SK-N-SH treated with all-trans-retinoic acid at 6 μM for 48 hours (cell line): ENCODE results near the gene GPR137.

ENCODE experiments used
- ATAC-seq: fragments of 200-7000 bp; cut with Tn5 transposase; 3 replicates; pipeline ENCODE4 v1.9.1; 2020; ENCODE audit warnings: mild to moderate bottlenecking, moderate library complexity
- ARNTL ChIP-seq: fragments of 450-650 bp; formaldehyde crosslinking; IDR thresholded peaks from 2 replicates; pipeline ENCODE4 v1.5.0; 2020; ENCODE audit warnings: low read depth, mild to moderate bottlenecking, moderate library complexity, borderline replicate concordance
- BACH2 ChIP-seq: fragments of 250-450 bp; sonication (Bioruptor Pico); IDR thresholded peaks from 2 replicates; pipeline ENCODE4 v1.9.0; 2021; ENCODE audit warnings: mild to moderate bottlenecking, borderline replicate concordance
- GLIS3 ChIP-seq: fragments of 250-450 bp; sonication (Bioruptor Pico); IDR thresholded peaks from 2 replicates; pipeline ENCODE4 v1.5.0; 2020; ENCODE audit warnings: mild to moderate bottlenecking, moderate library complexity
- ISL1 ChIP-seq: fragments of 250-450 bp; sonication (Bioruptor Pico); IDR thresholded peaks from 2 replicates; pipeline ENCODE4 v2.1.2; 2022; ENCODE audit warnings: mild to moderate bottlenecking, moderate library complexity
- OSR1 ChIP-seq: fragments of 250-450 bp; sonication (Bioruptor Pico); IDR thresholded peaks from 2 replicates; pipeline ENCODE4 v1.8.0; 2022; ENCODE audit warnings: moderate library complexity, mild to moderate bottlenecking, inconsistent platforms
- PPARA ChIP-seq: fragments of 250-450 bp; sonication (Bioruptor Pico); IDR thresholded peaks from 2 replicates; pipeline ENCODE4 v1.5.0; 2020; ENCODE audit warnings: mild to moderate bottlenecking, borderline replicate concordance
- RARB ChIP-seq: fragments of 250-450 bp; sonication (Bioruptor Pico); IDR thresholded peaks from 2 replicates; pipeline ENCODE4 v1.8.0; 2021; ENCODE audit warnings: mild to moderate bottlenecking, moderate library complexity
- SNAI2 ChIP-seq: fragments of 250-450 bp; sonication (Bioruptor Pico); IDR thresholded peaks from 2 replicates; pipeline ENCODE4 v1.5.0; 2020; ENCODE audit warnings: mild to moderate bottlenecking, moderate library complexity
- TCF4 ChIP-seq: fragments of 250-450 bp; sonication (Bioruptor Pico); IDR thresholded peaks from 2 replicates; pipeline ENCODE4 v1.8.0; 2021; ENCODE audit warnings: mild to moderate bottlenecking, moderate library complexity, borderline replicate concordance
- TOX ChIP-seq: fragments of 250-450 bp; sonication (Bioruptor Pico); IDR thresholded peaks from 2 replicates; pipeline ENCODE4 v1.8.0; 2021; ENCODE audit warnings: mild to moderate bottlenecking, moderate library complexity, borderline replicate concordance
- ZC3H10 ChIP-seq: fragments of 250-450 bp; sonication (Bioruptor Pico); IDR thresholded peaks from 2 replicates; pipeline ENCODE4 v1.5.1; 2021; ENCODE audit warnings: mild to moderate bottlenecking, moderate library complexity
- ZFP3 ChIP-seq: fragments of 250-450 bp; sonication (Bioruptor Pico); IDR thresholded peaks from 2 replicates; pipeline ENCODE4 v1.5.0; 2020; ENCODE audit warnings: mild to moderate bottlenecking, moderate library complexity
- ZFP30 ChIP-seq: fragments of 450-650 bp; formaldehyde crosslinking; IDR thresholded peaks from 2 replicates; pipeline ENCODE4 v1.5.0; 2022; ENCODE audit warnings: mild to moderate bottlenecking, moderate library complexity
- ZNF565 ChIP-seq: fragments of 450-650 bp; formaldehyde crosslinking; conservative IDR thresholded peaks from 2 replicates; pipeline ENCODE4 v1.5.0; 2020; ENCODE audit warnings: low read depth, mild to moderate bottlenecking, moderate library complexity
- ZNF70 ChIP-seq: fragments of 450-650 bp; formaldehyde crosslinking; IDR thresholded peaks from 2 replicates; pipeline ENCODE4 v1.5.0; 2020; ENCODE audit warnings: mild to moderate bottlenecking, moderate library complexity
- ZNF8 ChIP-seq: fragments of 450-650 bp; formaldehyde crosslinking; IDR thresholded peaks from 2 replicates; pipeline ENCODE4 v1.5.0; 2020; ENCODE audit warnings: mild to moderate bottlenecking, moderate library complexity
- TF ChIP-seq, protein P1 (sequence below): fragments of 250-450 bp; sonication (Bioruptor Pico); IDR thresholded peaks from 2 replicates; pipeline ENCODE4 v1.5.0; 2020; ENCODE audit warnings: mild to moderate bottlenecking, moderate library complexity
- TF ChIP-seq, protein P2 (sequence below): fragments of 250-450 bp; sonication (Bioruptor Pico); IDR thresholded peaks from 2 replicates; pipeline ENCODE4 v1.8.0; 2021; ENCODE audit warnings: low read depth, mild to moderate bottlenecking, moderate library complexity, borderline replicate concordance
- TF ChIP-seq, protein P3 (sequence below): fragments of 250-450 bp; sonication (Bioruptor Pico); IDR thresholded peaks from 2 replicates; pipeline ENCODE4 v1.5.1; 2021; ENCODE audit warnings: mild to moderate bottlenecking, moderate library complexity
- TF ChIP-seq, protein P4 (sequence below): fragments of 250-450 bp; sonication (Bioruptor Pico); IDR thresholded peaks from 2 replicates; pipeline ENCODE4 v1.8.0; 2020; ENCODE audit warnings: mild to moderate bottlenecking, moderate library complexity, borderline replicate concordance

The GPR137 gene

DNA sequence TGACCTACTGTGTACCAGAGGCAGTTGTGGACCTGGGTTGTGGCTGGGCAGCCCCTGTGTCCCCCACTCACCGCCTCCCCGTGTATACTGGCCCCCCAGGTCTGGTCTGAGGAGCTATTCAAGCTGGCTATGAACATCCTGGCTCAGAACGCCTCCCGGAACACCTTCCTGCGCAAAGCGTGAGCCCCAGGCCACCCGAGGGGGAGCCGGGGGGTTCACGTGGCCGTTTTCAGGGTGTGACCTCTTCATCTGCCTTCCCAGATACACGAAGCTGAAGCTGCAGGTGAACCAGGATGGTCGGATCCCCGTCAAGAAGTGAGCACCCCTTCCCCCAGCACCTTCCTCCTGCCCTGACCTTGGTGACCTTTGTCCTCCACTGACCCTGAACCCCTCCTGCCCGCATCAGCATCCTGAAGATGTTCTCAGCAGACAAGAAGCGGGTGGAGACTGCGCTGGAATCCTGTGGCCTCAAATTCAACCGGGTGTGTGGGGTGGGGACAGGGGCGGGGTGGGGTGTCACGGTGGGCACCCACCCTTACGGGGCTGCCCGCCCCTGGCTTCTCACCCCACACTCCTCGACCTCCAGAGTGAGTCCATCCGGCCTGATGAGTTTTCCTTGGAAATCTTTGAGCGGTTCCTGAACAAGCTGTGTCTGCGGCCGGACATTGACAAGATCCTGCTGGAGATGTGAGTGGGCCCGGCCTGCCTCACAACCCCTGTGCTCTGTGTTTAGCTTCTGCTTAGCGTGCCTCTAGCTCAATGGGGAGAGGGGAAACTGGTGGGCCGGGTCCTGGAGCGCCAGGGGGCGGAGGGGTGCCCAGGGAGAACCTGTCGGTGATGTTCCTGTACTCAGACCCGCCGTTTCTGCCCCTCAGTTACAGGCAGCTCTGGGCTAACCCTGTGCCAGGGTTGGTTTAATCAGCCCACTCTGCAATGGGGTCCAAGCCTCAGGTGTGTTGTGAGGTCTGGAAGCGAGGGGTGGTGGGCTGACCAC lies 30.2 kb upstream of the GPR137 start (continued):
- TF ChIP-seq ZNF8 (CRISPR knock-in tag) (no peak), ISL1 (CRISPR knock-in tag) (no peak), ARNTL (CRISPR knock-in tag) (no peak), GLIS3 (no peak), ZFP30 (CRISPR knock-in tag) (no peak)
- TF ChIP-seq, protein P1, sequence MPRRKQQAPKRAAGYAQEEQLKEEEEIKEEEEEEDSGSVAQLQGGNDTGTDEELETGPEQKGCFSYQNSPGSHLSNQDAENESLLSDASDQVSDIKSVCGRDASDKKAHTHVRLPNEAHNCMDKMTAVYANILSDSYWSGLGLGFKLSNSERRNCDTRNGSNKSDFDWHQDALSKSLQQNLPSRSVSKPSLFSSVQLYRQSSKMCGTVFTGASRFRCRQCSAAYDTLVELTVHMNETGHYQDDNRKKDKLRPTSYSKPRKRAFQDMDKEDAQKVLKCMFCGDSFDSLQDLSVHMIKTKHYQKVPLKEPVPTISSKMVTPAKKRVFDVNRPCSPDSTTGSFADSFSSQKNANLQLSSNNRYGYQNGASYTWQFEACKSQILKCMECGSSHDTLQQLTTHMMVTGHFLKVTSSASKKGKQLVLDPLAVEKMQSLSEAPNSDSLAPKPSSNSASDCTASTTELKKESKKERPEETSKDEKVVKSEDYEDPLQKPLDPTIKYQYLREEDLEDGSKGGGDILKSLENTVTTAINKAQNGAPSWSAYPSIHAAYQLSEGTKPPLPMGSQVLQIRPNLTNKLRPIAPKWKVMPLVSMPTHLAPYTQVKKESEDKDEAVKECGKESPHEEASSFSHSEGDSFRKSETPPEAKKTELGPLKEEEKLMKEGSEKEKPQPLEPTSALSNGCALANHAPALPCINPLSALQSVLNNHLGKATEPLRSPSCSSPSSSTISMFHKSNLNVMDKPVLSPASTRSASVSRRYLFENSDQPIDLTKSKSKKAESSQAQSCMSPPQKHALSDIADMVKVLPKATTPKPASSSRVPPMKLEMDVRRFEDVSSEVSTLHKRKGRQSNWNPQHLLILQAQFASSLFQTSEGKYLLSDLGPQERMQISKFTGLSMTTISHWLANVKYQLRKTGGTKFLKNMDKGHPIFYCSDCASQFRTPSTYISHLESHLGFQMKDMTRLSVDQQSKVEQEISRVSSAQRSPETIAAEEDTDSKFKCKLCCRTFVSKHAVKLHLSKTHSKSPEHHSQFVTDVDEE = no peak

DNA sequence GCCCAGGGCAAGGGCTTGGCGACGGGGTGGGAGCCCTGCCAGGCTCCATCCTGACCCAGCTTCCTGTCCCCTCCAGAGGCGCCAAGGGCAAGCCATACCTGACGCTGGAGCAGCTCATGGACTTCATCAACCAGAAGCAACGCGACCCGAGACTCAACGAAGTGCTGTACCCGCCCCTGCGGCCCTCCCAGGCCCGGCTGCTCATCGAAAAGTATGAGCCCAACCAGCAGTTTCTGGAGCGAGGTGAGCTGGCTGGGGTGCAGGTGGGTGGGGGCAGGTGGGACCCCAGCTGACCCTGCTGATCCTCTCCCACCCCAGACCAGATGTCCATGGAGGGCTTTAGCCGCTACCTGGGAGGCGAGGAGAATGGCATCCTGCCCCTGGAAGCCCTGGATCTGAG lies 29.3 kb upstream of the GPR137 start:
- TF ChIP-seq ZFP3 (CRISPR knock-in tag) (no peak), ZNF70 (no peak), ZC3H10 (CRISPR knock-in tag) (no peak), TCF4 (CRISPR knock-in tag) (no peak), ZFP30 (CRISPR knock-in tag) (no peak), ARNTL (CRISPR knock-in tag) (no peak), BACH2 (CRISPR knock-in tag) (no peak), ZNF565 (CRISPR knock-in tag) (no peak)
- TF ChIP-seq, protein P2, sequence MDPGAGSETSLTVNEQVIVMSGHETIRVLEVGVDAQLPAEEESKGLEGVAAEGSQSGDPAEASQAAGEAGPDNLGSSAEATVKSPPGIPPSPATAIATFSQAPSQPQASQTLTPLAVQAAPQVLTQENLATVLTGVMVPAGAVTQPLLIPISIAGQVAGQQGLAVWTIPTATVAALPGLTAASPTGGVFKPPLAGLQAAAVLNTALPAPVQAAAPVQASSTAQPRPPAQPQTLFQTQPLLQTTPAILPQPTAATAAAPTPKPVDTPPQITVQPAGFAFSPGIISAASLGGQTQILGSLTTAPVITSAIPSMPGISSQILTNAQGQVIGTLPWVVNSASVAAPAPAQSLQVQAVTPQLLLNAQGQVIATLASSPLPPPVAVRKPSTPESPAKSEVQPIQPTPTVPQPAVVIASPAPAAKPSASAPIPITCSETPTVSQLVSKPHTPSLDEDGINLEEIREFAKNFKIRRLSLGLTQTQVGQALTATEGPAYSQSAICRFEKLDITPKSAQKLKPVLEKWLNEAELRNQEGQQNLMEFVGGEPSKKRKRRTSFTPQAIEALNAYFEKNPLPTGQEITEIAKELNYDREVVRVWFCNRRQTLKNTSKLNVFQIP (CRISPR knock-in tag) = no peak
- TF ChIP-seq, protein P3, sequence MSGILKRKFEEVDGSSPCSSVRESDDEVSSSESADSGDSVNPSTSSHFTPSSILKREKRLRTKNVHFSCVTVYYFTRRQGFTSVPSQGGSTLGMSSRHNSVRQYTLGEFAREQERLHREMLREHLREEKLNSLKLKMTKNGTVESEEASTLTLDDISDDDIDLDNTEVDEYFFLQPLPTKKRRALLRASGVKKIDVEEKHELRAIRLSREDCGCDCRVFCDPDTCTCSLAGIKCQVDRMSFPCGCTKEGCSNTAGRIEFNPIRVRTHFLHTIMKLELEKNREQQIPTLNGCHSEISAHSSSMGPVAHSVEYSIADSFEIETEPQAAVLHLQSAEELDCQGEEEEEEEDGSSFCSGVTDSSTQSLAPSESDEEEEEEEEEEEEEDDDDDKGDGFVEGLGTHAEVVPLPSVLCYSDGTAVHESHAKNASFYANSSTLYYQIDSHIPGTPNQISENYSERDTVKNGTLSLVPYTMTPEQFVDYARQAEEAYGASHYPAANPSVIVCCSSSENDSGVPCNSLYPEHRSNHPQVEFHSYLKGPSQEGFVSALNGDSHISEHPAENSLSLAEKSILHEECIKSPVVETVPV (CRISPR knock-in tag) = no peak
- TF ChIP-seq, protein P4, sequence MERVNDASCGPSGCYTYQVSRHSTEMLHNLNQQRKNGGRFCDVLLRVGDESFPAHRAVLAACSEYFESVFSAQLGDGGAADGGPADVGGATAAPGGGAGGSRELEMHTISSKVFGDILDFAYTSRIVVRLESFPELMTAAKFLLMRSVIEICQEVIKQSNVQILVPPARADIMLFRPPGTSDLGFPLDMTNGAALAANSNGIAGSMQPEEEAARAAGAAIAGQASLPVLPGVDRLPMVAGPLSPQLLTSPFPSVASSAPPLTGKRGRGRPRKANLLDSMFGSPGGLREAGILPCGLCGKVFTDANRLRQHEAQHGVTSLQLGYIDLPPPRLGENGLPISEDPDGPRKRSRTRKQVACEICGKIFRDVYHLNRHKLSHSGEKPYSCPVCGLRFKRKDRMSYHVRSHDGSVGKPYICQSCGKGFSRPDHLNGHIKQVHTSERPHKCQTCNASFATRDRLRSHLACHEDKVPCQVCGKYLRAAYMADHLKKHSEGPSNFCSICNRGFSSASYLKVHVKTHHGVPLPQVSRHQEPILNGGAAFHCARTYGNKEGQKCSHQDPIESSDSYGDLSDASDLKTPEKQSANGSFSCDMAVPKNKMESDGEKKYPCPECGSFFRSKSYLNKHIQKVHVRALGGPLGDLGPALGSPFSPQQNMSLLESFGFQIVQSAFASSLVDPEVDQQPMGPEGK = no peak
- TF ChIP-seq, all 23 proteins: peak for 0

DNA sequence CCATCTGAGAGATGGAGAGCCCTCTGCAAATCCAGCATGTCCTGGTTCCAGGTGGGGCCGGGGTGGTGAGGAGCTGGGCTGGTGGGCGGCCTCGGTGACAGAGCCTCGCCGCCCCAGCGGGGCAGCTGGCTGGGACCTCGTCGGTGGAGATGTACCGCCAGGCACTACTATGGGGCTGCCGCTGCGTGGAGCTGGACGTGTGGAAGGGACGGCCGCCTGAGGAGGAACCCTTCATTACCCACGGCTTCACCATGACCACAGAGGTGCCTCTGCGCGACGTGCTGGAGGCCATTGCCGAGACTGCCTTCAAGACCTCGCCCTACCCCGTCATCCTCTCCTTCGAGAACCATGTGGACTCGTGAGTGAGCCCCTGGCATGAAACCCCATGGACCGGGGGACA lies 27.3 kb upstream of the GPR137 start:
- ATAC-seq = no peak
- no peak for TF ChIP-seq ARNTL (CRISPR knock-in tag)

More for the DNA sequence above, 29.3 kb upstream of the GPR137 start:
- ATAC-seq = no peak

DNA sequence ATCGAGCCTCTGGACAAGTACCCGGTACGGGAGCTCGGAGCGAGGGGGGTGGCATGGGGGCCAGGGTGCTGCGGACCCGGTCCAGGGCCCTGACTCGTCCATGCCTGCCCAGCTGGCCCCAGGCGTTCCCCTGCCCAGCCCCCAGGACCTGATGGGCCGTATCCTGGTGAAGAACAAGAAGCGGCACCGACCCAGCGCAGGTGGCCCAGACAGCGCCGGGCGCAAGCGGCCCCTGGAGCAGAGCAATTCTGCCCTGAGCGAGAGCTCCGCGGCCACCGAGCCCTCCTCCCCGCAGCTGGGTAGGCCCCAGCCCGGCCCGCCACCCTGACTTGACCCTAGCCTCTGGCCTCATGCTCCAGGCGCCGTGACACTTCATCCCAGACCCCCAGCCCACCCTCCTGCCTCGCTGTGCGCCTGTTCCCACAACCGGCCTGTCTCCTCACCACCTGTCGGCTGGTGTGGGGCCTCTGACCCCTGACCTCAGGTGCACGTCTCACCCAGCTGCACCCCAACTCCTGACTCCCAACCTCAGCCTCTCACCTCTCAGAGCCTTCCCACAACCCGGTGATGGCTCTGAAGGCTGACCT lies 26.6 kb upstream of the GPR137 start:
- ATAC-seq = no peak
- TF ChIP-seq ZNF8 (CRISPR knock-in tag) (no peak), BACH2 (CRISPR knock-in tag) (no peak)

DNA sequence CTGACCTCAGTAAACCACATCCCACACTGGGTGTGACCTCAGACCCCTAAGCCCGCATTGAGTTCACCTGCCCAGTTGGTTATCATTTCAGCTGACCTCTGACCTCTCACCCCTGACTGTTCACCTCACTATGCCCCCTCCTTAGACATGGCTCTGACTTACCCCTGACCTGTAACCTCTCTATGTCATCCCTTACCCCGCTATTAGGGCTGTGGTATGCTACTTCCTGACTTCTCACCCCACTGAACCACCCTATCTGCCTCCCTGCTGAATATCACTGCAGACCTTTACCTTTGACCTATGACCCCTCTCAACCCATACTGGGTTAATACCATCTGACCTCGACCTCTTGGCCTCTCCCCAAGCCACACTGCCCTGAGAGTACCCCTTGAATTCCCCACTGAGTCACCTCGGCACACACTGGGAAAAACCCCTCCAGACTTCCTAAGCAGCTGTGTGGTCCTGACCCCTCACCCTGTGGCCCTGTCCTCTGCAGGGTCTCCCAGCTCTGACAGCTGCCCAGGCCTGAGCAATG lies 26.0 kb upstream of the GPR137 start:
- no peak for ATAC-seq
- TF ChIP-seq ZC3H10 (CRISPR knock-in tag) (no peak), ZNF565 (CRISPR knock-in tag) (no peak), ZNF70 (no peak), SNAI2 (no peak), ISL1 (CRISPR knock-in tag) (no peak), ZFP30 (CRISPR knock-in tag) (no peak), TOX (CRISPR knock-in tag) (no peak), GLIS3 (no peak), ZFP3 (CRISPR knock-in tag) (no peak), PPARA (CRISPR knock-in tag) (no peak), TCF4 (CRISPR knock-in tag) (no peak), OSR1 (CRISPR knock-in tag) (no peak), RARB (CRISPR knock-in tag) (no peak)
- TF ChIP-seq, protein P4 = no peak
- TF ChIP-seq, protein P3 (CRISPR knock-in tag) = no peak
